Effector memory CD4-positive, alpha-beta T cell (primary cell): ENCODE measurements around the gene TMEM218.

Experiments
- DNase-seq, 3 donors: peaks; one replicate each; pipeline ENCODE4 v3.0.0-alpha.2; 2020
- H3K27ac ChIP-seq: 2 replicates; pipeline ENCODE4 v1.7.0; 2013; ENCODE audit warnings: mild to moderate bottlenecking, low read length, moderate library complexity; ENCODE audit not compliant: insufficient read depth, poor library complexity, severe bottlenecking
- H3K27me3 ChIP-seq: replicated peaks from 2 replicates; pipeline ENCODE4 v1.7.0; 2013; ENCODE audit warnings: mild to moderate bottlenecking, low read length; ENCODE audit not compliant: insufficient read depth, control insufficient read depth, poor library complexity, severe bottlenecking
- H3K36me3 ChIP-seq: 2 replicates; pipeline ENCODE4 v1.7.0; 2013; ENCODE audit warnings: mild to moderate bottlenecking, low read length, moderate library complexity; ENCODE audit not compliant: control insufficient read depth, insufficient read depth
- H3K4me1 ChIP-seq: 2 replicates; pipeline ENCODE4 v1.7.0; 2013; ENCODE audit warnings: low read length, mild to moderate bottlenecking; ENCODE audit not compliant: control insufficient read depth, insufficient read depth, poor library complexity, severe bottlenecking
- H3K4me3 ChIP-seq: 2 replicates; pipeline ENCODE4 v1.7.0; 2013; ENCODE audit warnings: low read length, low read depth, mild to moderate bottlenecking; ENCODE audit not compliant: insufficient read depth, poor library complexity, severe bottlenecking
- H3K9me3 ChIP-seq: 2 replicates; pipeline ENCODE4 v1.7.0; 2013; ENCODE audit warnings: mild to moderate bottlenecking, low read length, moderate library complexity; ENCODE audit not compliant: control insufficient read depth

Gene TMEM218

DNA sequence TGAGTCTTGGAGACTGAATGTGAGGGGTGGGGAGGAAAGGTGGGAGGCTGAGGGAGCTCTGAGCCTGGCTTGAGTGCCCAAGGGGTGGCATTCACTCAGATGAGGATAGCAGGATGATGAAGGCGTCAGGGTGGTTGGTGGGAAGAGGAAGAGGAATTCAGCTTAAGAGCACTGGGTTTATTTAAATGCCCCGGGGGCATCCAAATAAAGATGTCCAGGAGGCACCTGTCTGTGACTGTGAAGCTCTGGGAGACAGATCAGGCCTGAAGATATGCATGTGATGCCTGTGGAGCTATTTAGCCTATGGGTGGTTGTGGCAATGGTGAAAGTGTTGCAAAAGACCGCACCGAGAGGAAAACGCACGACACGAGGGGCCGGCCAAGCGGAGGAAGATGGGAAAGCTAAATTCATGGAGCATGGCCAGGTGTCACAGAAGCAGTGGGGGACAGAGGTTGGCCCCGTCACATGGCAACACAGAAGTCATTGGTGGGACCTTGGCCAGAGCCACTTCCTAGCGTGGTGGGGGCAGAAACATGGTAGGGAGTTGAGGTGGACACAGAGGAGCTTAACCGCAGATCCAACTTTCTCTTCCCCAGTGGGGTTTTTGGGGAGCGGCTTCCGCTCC, 32.8 kb downstream of the TMEM218 start:
- Histone ChIP-seq H3K4me3 (no peak overlapping the region), H3K9me3 (no peaks in the 10 kb centered on the region), H3K27ac (no peak overlapping the region), H3K27me3 (no peaks in the 10 kb centered on the region), H3K36me3 (no peaks in the 10 kb centered on the region), H3K4me1 (no peaks in the 10 kb centered on the region)
- no peak for DNase-seq

DNA sequence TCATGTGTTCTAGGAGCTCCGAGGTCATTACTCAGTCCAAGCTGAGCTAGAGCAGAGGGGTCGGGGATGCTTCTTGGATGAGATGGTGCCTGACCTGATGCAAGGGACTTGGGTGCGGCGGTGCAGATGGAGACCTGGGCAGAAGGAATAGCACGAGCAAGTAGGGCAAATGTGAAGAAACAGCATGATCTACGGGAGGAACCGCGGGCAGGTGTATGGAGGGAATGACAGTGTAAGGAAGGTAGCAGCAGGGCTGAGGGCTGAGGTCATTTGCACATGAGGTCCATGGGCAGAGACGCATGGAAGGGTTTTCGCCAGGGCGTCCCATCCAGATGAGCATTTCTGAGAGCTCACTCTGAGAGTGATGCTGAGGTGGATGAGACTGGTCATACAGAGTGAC, 33.4 kb downstream of the TMEM218 start:
- H3K4me3 ChIP-seq = no peak overlapping the region
- DNase-seq = no peak
- no peaks in the 10 kb centered on the region for H3K4me1 ChIP-seq
- H3K36me3 ChIP-seq = no peaks in the 10 kb centered on the region
- H3K9me3 ChIP-seq = no peaks in the 10 kb centered on the region
- no peaks in the 10 kb centered on the region for H3K27me3 ChIP-seq
- H3K27ac ChIP-seq = no peak overlapping the region

DNA sequence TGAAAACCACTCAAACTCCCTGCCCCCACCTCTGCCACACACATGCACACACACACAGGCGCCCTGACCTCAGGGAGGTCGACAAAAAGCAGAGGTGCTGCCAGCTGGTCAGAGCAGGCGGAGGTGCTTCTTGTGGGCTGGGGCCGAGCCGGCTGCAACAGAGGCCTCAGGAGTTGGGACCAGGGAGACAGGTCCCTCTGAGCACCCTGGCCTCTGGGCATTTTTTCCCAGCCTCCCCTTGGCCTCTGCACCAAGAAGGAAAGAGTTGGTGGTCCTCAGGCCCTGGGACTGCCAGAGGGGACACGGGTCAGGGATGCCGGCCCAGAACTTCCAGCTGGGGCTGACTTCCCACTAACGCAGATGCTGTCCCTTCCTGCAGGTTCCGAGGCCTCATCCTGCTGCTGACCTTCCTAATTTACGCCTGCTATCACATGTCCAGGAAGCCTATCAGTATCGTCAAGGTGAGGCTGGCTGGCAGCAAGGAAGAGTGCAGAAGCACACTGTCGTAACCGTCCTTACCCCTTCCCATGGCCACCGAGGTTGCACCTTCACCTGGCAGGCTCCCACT, 35.0 kb downstream of the TMEM218 start:
- Histone ChIP-seq H3K4me1 (no peaks in the 10 kb centered on the region), H3K27me3 (no peaks in the 10 kb centered on the region), H3K4me3 (no peak overlapping the region), H3K36me3 (no peaks in the 10 kb centered on the region), H3K27ac (no peak overlapping the region), H3K9me3 (no peaks in the 10 kb centered on the region)
- no peak for DNase-seq

DNA sequence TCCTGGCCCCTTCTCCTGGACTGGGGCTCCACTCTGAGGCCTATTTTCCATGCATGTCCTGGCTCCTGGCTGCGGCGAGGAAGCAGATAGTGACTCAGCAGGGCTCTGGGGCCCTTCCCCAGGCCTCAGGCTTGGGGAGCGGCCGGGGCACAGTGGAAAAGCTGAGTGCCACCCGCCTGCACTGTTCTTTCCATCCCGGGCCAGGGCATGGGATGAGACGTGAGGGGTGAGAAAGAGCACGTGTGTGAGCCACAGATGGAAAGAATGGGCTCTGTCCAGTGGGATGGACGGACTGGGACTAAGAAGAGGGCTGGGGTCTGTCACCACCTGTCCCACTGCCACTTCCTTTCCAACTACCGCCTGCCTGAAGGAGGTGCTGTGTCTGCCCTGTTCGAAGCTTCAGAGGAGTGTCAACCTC, 35.5 kb downstream of the TMEM218 start:
- Histone ChIP-seq H3K27me3 (no peaks in the 10 kb centered on the region), H3K4me3 (no peak overlapping the region), H3K27ac (no peak overlapping the region), H3K4me1 (no peaks in the 10 kb centered on the region), H3K9me3 (no peaks in the 10 kb centered on the region), H3K36me3 (no peaks in the 10 kb centered on the region)
- DNase-seq = no peak

DNA sequence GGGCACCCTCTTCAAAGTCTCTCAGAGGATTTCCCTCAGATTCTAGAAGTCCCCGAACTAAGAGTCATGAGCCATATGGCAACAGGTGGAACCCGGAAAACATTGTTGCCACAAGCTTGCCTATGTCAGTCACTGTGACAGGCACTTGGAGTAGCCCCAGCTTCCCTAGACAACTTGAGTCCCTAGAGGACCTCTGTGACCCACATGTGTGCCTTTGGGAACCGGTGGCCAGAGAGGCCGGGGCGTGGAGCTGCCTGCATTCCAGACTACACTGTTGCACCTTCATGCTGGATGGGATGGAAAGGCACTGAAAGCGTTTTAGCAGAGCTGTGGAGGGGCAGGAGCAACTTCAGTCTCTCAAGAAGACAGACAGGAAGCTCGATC, 36.2 kb downstream of the TMEM218 start:
- H3K4me3 ChIP-seq = no peak overlapping the region
- H3K4me1 ChIP-seq = no peaks in the 10 kb centered on the region
- DNase-seq = no peak
- H3K9me3 ChIP-seq = no peaks in the 10 kb centered on the region
- H3K36me3 ChIP-seq = no peaks in the 10 kb centered on the region
- no peak overlapping the region for H3K27ac ChIP-seq
- H3K27me3 ChIP-seq = no peaks in the 10 kb centered on the region

DNA sequence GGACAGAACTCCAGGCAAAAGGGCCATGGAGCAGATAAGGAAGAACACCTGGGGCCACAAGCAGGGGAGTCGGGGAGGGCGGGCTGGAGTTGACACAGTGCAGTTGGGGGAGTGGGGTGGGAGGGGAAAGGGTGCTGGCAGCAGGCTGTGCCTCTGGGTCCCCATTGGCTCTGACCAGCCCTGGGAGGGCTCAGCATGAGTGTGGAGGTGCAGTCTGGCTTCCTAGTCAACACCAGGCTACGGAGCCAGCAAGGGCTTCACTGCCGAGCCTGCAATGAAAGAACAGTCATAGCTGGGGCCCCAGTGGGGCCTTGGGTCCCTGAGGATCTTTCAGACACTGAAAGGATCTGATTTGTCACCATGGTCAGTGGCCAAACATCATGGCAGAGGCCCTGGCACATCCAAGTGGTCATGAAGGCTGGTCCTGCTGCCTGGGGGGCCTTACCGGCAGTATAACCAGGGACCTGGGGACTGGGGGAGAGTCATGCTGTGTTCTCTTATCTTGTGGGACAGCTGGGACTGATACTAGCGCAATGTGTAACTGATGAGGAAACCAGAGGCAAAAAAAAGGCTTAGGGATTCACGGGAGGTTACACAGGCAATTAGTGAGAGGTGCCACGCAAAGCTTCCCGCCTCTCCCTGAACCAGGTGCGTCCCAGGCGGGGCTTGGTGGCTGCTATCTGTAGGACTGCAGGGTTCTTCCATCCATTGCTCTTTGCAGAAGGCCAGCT, 36.8 kb downstream of the TMEM218 start:
- Histone ChIP-seq H3K4me3 (no peak overlapping the region), H3K27ac (no peak overlapping the region), H3K4me1 (no peaks in the 10 kb centered on the region), H3K27me3 (no peaks in the 10 kb centered on the region), H3K36me3 (no peaks in the 10 kb centered on the region), H3K9me3 (no peaks in the 10 kb centered on the region)
- no peak for DNase-seq

DNA sequence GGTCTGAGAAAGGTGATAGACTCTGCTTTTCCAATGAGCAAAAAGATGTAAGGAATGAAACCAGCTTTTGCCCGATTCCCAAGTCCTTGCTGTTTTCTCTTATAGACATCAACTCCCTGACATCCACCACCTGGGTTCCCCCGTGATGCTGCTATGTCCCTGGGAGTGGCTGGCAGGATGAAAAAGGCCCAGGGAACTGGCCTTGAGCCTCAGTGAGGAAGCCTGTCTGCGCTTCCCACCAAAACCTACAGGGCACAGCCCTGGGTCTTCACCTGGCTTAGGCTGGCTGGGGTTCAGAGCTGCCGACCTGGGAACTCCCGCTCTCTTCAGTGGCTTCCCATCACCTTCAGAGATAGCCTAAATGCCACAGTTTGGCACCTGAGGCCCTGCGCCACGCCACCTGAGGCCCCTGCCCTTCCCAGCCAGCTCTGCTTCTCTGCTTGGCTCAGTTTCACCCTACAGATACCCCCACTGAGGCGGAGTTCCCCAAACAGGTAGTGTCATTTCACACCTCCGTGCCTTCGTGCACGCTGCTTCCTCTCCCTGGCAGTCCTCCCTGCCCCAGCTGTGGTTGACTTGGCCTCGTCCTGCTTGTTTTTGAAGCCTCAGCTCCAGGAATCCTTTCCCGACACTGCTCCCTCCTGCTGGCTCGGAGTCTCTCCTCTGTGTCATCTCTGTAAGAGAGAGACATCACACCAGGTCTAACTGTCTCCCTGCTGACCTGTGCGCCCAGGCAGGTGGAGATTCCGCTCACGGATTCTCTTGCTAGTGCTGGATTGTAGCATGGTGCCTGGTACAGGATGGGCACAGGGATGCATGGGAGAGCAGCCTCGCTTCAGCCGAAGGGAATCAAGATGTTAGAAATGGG, 37.6 kb downstream of the TMEM218 start:
- Histone ChIP-seq H3K4me1 (no peaks in the 10 kb centered on the region), H3K27me3 (no peaks in the 10 kb centered on the region)

DNA sequence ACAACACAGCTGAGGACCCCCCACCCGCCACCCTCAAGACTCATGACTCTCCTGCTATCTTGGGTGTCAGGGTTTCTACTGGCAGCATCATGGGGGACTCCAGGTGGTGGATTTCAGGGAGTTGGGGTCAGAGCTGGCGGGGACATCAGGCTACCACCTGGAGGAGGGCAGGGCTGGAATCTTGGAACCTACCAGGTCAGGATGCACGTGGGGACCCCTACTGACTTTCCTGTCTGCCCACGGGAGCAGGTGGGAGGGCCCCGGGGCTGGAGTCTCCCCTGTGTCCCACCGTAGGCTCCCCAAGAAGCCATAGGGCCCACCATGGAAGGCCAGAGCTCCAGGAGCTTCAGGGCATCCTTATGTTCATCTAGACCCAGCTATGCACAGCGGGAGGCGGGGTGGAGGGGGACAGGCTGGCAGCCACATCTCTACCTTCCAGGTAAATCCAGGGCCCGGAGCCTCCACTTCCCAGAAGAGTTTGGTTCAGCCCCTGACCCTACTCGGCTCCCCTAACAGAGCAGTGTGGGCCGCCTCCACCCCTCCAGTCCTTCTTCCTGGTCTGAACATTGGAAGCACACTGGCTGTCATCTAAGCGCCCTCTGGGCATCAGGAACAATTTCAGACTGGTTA, 38.4 kb downstream of the TMEM218 start:
- H3K9me3 ChIP-seq = no peaks in the 10 kb centered on the region
- H3K27ac ChIP-seq = no peak overlapping the region
- no peak overlapping the region for H3K4me3 ChIP-seq
- H3K36me3 ChIP-seq = no peaks in the 10 kb centered on the region
- no peak for DNase-seq
- no peaks in the 10 kb centered on the region for H3K4me1 ChIP-seq
- no peaks in the 10 kb centered on the region for H3K27me3 ChIP-seq

More for the DNA sequence above, 37.6 kb downstream of the TMEM218 start:
- no peaks in the 10 kb centered on the region for H3K9me3 ChIP-seq
- H3K36me3 ChIP-seq = no peaks in the 10 kb centered on the region
- DNase-seq = no peak
- no peak overlapping the region for H3K27ac ChIP-seq
- no peak overlapping the region for H3K4me3 ChIP-seq

DNA sequence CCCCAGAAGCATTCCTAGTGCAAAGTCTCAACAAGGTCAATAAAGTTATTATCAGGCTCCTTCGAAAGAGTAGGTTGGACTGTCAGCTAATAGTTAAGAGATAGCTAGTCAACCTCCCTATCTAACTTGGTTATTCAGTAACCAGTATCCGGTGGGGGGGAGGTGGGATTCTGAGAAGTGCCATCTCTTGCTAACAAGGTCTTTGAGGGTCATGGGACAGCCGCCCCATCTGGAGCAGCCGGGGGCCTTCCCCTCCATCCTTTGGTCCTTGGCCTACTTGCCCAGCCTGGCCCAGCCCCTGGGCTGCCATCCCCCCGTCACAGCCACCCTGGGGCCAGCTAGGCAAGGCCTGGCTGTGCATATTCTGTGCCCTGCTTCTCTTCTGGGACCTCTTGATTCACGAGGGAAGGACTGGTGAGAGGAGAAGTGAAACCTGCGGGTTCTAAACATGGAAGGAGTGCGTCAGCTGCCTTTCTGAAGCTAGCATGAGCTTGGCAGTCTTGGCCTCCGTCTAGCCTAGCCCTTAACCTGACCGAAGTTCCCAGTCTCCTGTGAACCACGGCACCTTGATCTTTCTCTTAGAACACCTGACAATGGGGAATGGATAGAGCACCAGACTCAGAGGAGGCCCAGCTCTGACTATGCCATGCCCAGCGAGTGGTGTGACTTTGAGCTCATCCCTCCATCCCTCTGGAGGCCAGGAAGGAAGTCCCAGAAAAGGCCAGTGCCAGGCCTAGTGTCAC, 39.0 kb downstream of the TMEM218 start:
- H3K27me3 ChIP-seq = no peaks in the 10 kb centered on the region
- H3K9me3 ChIP-seq = no peaks in the 10 kb centered on the region
- no peak for DNase-seq
- no peak overlapping the region for H3K27ac ChIP-seq
- no peaks in the 10 kb centered on the region for H3K4me1 ChIP-seq
- H3K4me3 ChIP-seq = no peak overlapping the region
- H3K36me3 ChIP-seq = no peaks in the 10 kb centered on the region
